ENCODE measurements around the gene SAMHD1. TPM values are rescaled to one million over a fixed set of nuclear protein-coding genes. Genes with fewer than 3 reads are reported as not detected.
A peak's percentile ranks its signal among the peaks of the same experiment; 100 is the strongest.
"Not testable (repeated sequence)": the region's sequence is repeated elsewhere in the genome, so short reads cannot be mapped to it uniquely, and the experiment has no call there.

Gene SAMHD1
- total RNA-seq, 2 experiments from 2014 or later = 222 to 229 TPM

- ATAC-seq (ENCODE audit: low read depth) (peak; percentile 83), DNase-seq (no peak)
- peaks cover 55% of the 10 kb centered on the region for H3K4me1 Mint-ChIP-seq
- peak overlapping the region; percentile 39 for H3K4me3 Mint-ChIP-seq
- H3K27ac Mint-ChIP-seq = peak overlapping the region; percentile 93
- H3K9me3 Mint-ChIP-seq = no peaks in the 10 kb centered on the region
- POLR2A ChIA-PET = interaction anchor here (0.6 to 2.3 kb wide), 6 partner anchors 10 to 44 kb away, joined by 3 to 11 read pairs (median 4); no protein-coding TSS in a partner anchor
- peaks cover 13% of the 10 kb centered on the region for H3K36me3 Mint-ChIP-seq
- no peaks in the 10 kb centered on the region for H3K27me3 Mint-ChIP-seq
Measured at GRCh38 chr20:36969478-36970186, 18.1 kb upstream of the SAMHD1 start.

GRCh38 chr20:36969051-36969450 lies 17.5 kb upstream of the SAMHD1 start:
- POLR2A ChIA-PET = interaction anchor here (0.9 to 2.3 kb wide), 5 partner anchors 10 to 26 kb away, joined by 3 to 11 read pairs (median 5); no protein-coding TSS in a partner anchor
- H3K4me3 Mint-ChIP-seq = peak overlapping the region; percentile 40
- no peak for DNase-seq
- H3K27ac Mint-ChIP-seq = peak overlapping the region; percentile 93
- no peaks in the 10 kb centered on the region for H3K9me3 Mint-ChIP-seq
- peaks cover 13% of the 10 kb centered on the region for H3K36me3 Mint-ChIP-seq
- H3K27me3 Mint-ChIP-seq = no peaks in the 10 kb centered on the region
- H3K4me1 Mint-ChIP-seq = peaks cover 52% of the 10 kb centered on the region
- ATAC-seq (ENCODE audit: low read depth) = no peak

GRCh38 chr20:36967636-36968035 lies 16.1 kb upstream of the SAMHD1 start:
- POLR2A ChIA-PET = no interaction called here
- peaks cover 49% of the 10 kb centered on the region for H3K4me1 Mint-ChIP-seq
- H3K27me3 Mint-ChIP-seq = no peaks in the 10 kb centered on the region
- DNase-seq = no peak
- H3K36me3 Mint-ChIP-seq = peaks cover 16% of the 10 kb centered on the region
- ATAC-seq (ENCODE audit: low read depth) = peak; percentile 47
- peak overlapping the region; percentile 93 for H3K27ac Mint-ChIP-seq
- H3K4me3 Mint-ChIP-seq = no peak overlapping the region
- H3K9me3 Mint-ChIP-seq = peaks cover 4% of the 10 kb centered on the region

GRCh38 chr20:36966965-36967364 lies 15.5 kb upstream of the SAMHD1 start:
- H3K4me3 Mint-ChIP-seq; DNase-seq; H3K27ac Mint-ChIP-seq; H3K9me3 Mint-ChIP-seq; POLR2A ChIA-PET; H3K27me3 Mint-ChIP-seq; ATAC-seq (ENCODE audit: low read depth): not testable (repeated sequence)
- H3K4me1 Mint-ChIP-seq = peaks cover 48% of the 10 kb centered on the region
- peaks cover 18% of the 10 kb centered on the region for H3K36me3 Mint-ChIP-seq

GRCh38 chr20:36962354-36962941 lies 10.9 kb upstream of the SAMHD1 start:
- not testable (repeated sequence) for DNase-seq; ATAC-seq (ENCODE audit: low read depth); H3K9me3 Mint-ChIP-seq; H3K27ac Mint-ChIP-seq; H3K4me3 Mint-ChIP-seq; H3K27me3 Mint-ChIP-seq
- POLR2A ChIA-PET = interaction anchor here (0.6 kb wide), 1 partner anchor 24 kb away, joined by 4 read pairs; no protein-coding TSS in a partner anchor
- H3K36me3 Mint-ChIP-seq = peaks cover 15% of the 10 kb centered on the region
- H3K4me1 Mint-ChIP-seq = peaks cover 11% of the 10 kb centered on the region

- H3K27me3 Mint-ChIP-seq = no peaks in the 10 kb centered on the region
- H3K27ac Mint-ChIP-seq = no peak overlapping the region
- POLR2A ChIA-PET = interaction anchor here (0.7 to 1.3 kb wide), 2 partner anchors 10 to 15 kb away, joined by 3 read pairs; no protein-coding TSS in a partner anchor
- peaks cover 14% of the 10 kb centered on the region for H3K4me1 Mint-ChIP-seq
- ATAC-seq (ENCODE audit: low read depth) (no peak), DNase-seq (no peak)
- H3K9me3 Mint-ChIP-seq = peaks cover 8% of the 10 kb centered on the region
- H3K4me3 Mint-ChIP-seq = no peak overlapping the region
- H3K36me3 Mint-ChIP-seq = peaks cover 15% of the 10 kb centered on the region
Measured at GRCh38 chr20:36959242-36959641, 7.7 kb upstream of the SAMHD1 start.

GRCh38 chr20:36957875-36958667 lies 6.6 kb upstream of the SAMHD1 start:
- Mint-ChIP-seq H3K27me3 (no peaks in the 10 kb centered on the region), H3K36me3 (peaks cover 15% of the 10 kb centered on the region), H3K4me3 (no peak overlapping the region), H3K4me1 (peaks cover 15% of the 10 kb centered on the region), H3K9me3 (peaks cover 8% of the 10 kb centered on the region), H3K27ac (no peak overlapping the region)
- peak; percentile 4 for DNase-seq
- POLR2A ChIA-PET = interaction anchor here (0.5 to 1.0 kb wide), 2 partner anchors 15 to 1466 kb away, joined by 3 to 7 read pairs; no protein-coding TSS in a partner anchor
- ATAC-seq (ENCODE audit: low read depth) = no peak

GRCh38 chr20:36956674-36957073 lies 5.2 kb upstream of the SAMHD1 start:
- POLR2A ChIA-PET = interaction anchor here (2.7 kb wide), 1 partner anchor 13 kb away, joined by 11 read pairs; no protein-coding TSS in a partner anchor
- H3K4me1 Mint-ChIP-seq = peaks cover 19% of the 10 kb centered on the region
- ATAC-seq (ENCODE audit: low read depth) (no peak), DNase-seq (peak; percentile 7)
- H3K36me3 Mint-ChIP-seq = peaks cover 9% of the 10 kb centered on the region
- H3K9me3 Mint-ChIP-seq = no peaks in the 10 kb centered on the region
- no peak overlapping the region for H3K27ac Mint-ChIP-seq
- H3K4me3 Mint-ChIP-seq = no peak overlapping the region
- no peaks in the 10 kb centered on the region for H3K27me3 Mint-ChIP-seq

- peaks cover 6% of the 10 kb centered on the region for H3K36me3 Mint-ChIP-seq
- POLR2A ChIA-PET = interaction anchor here (1.3 to 2.7 kb wide), 2 partner anchors 13 to 140 kb away, joined by 3 to 11 read pairs; partner anchors contain the start of gene RBL1
- H3K4me1 Mint-ChIP-seq = peaks cover 20% of the 10 kb centered on the region
- no peak overlapping the region for H3K27ac Mint-ChIP-seq
- H3K9me3 Mint-ChIP-seq = no peaks in the 10 kb centered on the region
- ATAC-seq (ENCODE audit: low read depth) = no peak
- DNase-seq = no peak
- no peak overlapping the region for H3K4me3 Mint-ChIP-seq
- H3K27me3 Mint-ChIP-seq = no peaks in the 10 kb centered on the region
Measured at GRCh38 chr20:36956016-36956415, 4.5 kb upstream of the SAMHD1 start.

GRCh38 chr20:36951979-36952738 lies 651 bp upstream of the SAMHD1 start:
- ATAC-seq (ENCODE audit: low read depth) (no peak), DNase-seq (no peak)
- Mint-ChIP-seq H3K9me3 (no peaks in the 10 kb centered on the region), H3K4me1 (peaks cover 24% of the 10 kb centered on the region), H3K36me3 (peaks cover 21% of the 10 kb centered on the region), H3K4me3 (peak overlapping the region; percentile 91), H3K27ac (peak overlapping the region; percentile 91), H3K27me3 (no peaks in the 10 kb centered on the region)
- POLR2A ChIA-PET = no interaction called here

- peaks cover 32% of the 10 kb centered on the region for H3K4me1 Mint-ChIP-seq
- H3K4me3 Mint-ChIP-seq = peak overlapping the region; percentile 91
- no peaks in the 10 kb centered on the region for H3K9me3 Mint-ChIP-seq
- H3K27me3 Mint-ChIP-seq = no peaks in the 10 kb centered on the region
- no peak for ATAC-seq (ENCODE audit: low read depth)
- peaks cover 33% of the 10 kb centered on the region for H3K36me3 Mint-ChIP-seq
- peak; percentile 61 for DNase-seq
- POLR2A ChIA-PET = interaction anchor here (0.5 to 4.1 kb wide), 5 partner anchors 19 to 93 kb away, joined by 3 to 30 read pairs (median 7); no protein-coding TSS in a partner anchor
- H3K27ac Mint-ChIP-seq = peak overlapping the region; percentile 91
Measured at GRCh38 chr20:36950414-36951197, 902 bp downstream of the SAMHD1 start.

GRCh38 chr20:36941401-36941835 lies 10.1 kb downstream of the SAMHD1 start:
- POLR2A ChIA-PET = no interaction called here
- no peak for DNase-seq
- Mint-ChIP-seq H3K4me1 (peaks cover 64% of the 10 kb centered on the region), H3K27ac (peak overlapping the region; percentile 49), H3K9me3 (no peaks in the 10 kb centered on the region), H3K36me3 (peaks cover 66% of the 10 kb centered on the region), H3K27me3 (no peaks in the 10 kb centered on the region), H3K4me3 (peak overlapping the region; percentile 26)
- ATAC-seq (ENCODE audit: low read depth) = peak; percentile 37

Data from activated naive CD8-positive, alpha-beta T cell treated with anti-CD3 and anti-CD28 coated beads, Interleukin-2, amount 10 ng/mL, durations not matched to agents 7 days and 5 days (primary cell).